GM18951 (cell line): ENCODE measurements around the gene WWOX.

ENCODE experiments used
- POLR2A ChIP-seq: IDR thresholded peaks from 4 replicates; pipeline ENCODE4 v1.6.1; 2011; ENCODE audit warnings: mild to moderate bottlenecking; ENCODE audit not compliant: insufficient read length, insufficient read depth; ENCODE audit errors: extremely low read depth
- in situ Hi-C: fragments of 300-500 bp; cut with MboI; formaldehyde crosslinking; loops from one replicate; pipeline ENCODE4 v1.12.0; 2022; ENCODE audit warnings: low sequenced_read_pairs, mixed read lengths, inconsistent platforms; ENCODE audit not compliant: unreplicated experiment

Gene WWOX

DNA sequence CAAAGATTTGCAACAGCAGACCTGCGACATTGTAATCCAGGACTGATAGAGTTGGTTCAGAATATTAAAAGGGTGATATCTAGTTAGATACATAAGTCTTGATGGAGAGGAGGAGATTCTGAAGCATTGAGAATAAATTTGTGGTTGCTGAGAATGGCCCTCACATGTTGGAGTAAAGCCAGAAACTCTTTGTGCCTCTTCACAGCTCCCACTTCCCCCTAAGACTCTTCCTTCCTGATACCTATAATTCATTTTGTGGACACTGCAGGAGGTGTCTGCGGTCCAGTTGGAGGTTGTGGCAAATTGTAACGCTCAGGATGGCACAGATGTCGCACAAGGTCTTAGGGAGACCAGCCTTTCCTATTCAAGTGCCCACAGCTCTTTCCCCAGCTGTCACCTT is 17.5 kb downstream of the WWOX start:
- in situ Hi-C loops: loop anchor here (25.0 kb wide), 1 partner anchor 645 kb away; no protein-coding TSS in a partner anchor
- TF ChIP-seq POLR2A: no peak

DNA sequence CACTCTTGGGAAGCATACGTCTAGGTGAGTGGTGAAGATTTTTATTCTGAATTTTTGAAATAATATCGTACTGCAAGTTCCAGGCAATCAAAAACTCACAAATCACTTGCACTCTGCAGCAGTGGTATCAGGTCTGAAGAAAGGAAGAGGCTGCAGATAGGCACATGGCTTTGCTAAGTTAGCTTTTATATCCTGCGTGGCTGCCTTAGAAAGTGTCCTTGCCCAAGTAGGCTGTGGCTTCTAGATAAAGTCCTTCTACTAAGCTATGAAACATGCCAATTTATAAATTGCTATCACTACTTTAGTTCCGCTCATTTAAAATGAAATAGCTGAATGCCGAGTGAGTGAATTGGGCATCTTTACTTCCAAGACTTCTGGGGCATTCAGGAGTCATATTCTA is 17.9 kb downstream of the WWOX start:
- TF ChIP-seq POLR2A: no peak
- in situ Hi-C loops: loop anchor here (25.0 kb wide), 1 partner anchor 645 kb away; no protein-coding TSS in a partner anchor

DNA sequence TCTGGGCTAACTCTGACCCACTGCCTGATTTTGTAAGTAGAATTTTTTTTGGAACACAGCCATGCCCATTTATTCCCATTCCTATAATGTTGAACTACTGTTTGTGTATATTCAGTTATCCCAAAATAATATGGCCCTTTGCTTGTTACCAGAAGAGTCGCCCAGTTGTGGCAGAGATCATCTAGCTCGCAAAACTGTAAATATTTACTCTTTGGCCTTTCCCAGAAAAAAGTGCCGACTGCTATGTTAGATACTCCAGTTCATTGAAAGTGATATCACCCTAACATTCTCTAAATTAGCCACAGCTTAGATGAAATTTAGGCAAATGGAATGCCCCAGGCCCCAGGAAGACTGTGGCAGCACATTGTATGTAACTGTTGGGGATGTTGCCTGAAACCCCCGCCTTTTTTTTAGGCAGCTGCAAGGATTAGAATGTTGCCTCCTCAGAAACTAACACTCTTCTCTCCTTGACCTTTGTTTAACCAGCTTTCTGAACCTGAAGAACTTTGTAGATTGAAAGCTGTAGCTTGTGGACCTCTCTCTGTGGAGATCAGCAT is 19.1 kb downstream of the WWOX start:
- in situ Hi-C loops: loop anchor here (25.0 kb wide), 1 partner anchor 644 kb away; no protein-coding TSS in a partner anchor
- no peak for TF ChIP-seq POLR2A

- no peak for TF ChIP-seq POLR2A
- in situ Hi-C loops: loop anchor here (10.0 to 25.0 kb wide), 2 partner anchors 112 to 639 kb away; no protein-coding TSS in a partner anchor
These were observed 23.4 kb downstream of the WWOX start for GRCh38 chr16:78122774-78123315.

DNA sequence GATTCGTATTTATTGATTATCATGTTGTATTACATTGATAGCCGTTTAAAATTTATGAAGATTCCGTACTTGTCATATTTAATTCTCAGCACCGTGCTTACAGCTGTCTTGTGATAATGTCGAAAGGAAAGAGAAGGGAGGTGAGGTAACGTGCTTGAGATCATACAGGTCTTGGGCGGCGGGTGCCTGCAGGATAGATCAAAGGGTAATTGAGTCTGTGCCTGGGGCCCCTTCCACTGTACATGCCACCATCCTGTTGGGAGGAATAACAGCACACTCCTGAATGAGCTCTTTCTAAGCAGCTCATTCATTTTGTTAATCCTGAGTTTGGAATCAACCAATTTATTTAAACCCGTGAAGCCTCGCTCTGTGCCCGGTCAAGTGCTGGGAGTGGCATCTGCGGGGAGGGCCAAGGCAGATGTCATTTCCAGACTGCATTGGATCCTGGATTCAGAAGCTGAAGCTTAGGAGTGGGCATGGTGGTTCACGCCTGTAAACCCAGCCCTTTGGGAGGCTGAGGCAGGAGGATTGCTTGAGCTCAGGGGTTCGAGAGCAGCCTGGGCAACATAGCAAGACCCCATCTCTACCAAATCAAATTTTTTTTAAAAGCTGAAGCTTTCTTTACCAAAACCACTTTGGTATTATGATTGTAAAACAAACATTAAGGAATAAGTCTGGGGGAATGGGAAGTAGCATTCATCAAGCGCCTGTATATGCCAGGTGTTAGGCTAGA is 25.8 kb downstream of the WWOX start:
- in situ Hi-C loops: loop anchor here (10.0 kb wide), 1 partner anchor 110 kb away; no protein-coding TSS in a partner anchor
- no peak for TF ChIP-seq POLR2A

DNA sequence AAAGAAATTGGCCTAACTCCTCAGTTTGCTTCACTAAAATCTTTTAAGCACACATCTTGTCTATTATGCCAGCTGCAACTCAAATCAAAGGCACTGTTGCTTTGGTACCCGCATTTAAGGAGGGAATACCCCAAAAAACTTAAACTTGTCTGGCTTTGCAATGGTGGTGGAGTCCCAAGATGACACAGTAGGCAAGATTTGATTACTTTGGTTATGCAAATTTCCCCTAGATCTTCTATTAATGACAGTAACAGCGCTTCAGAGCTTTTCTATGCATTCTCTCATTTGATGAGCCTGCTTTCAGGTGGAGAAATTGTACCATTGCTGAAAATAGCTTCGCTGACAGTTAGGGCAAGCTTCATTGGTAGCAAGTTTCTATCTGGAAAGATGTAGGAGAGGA is 27.2 kb downstream of the WWOX start:
- in situ Hi-C loops: loop anchor here (10.0 kb wide), 1 partner anchor 108 kb away; no protein-coding TSS in a partner anchor

GRCh38 chr16:78127130-78127529 is 27.7 kb downstream of the WWOX start:
- TF ChIP-seq POLR2A: no peak
- in situ Hi-C loops: loop anchor here (10.0 kb wide), 1 partner anchor 108 kb away; no protein-coding TSS in a partner anchor

More for the DNA sequence above, 27.2 kb downstream of the WWOX start:
- TF ChIP-seq POLR2A: no peak

- in situ Hi-C loops: loop anchor here (10.0 kb wide), 1 partner anchor 106 kb away; no protein-coding TSS in a partner anchor
These were observed 29.5 kb downstream of the WWOX start for GRCh38 chr16:78128913-78129312.

DNA sequence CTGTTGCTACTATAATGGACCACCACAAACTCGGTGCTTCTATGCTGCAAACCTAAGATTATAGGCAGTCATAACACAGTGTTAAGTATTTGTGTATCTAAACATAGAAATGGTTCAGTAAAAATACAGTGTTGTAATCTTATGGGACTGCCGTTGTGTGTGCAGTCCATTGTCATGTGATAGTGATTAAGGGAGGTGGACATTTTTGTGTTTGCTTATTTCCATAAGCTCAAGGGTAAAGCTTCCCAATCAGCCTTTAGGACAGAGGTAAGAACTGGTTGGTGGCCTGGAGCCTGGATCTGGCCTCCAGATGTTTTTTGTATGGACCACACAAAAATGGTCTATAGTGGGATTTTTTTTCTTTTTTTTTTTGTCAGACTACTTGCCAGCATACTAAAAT is 29.9 kb downstream of the WWOX start:
- in situ Hi-C loops: loop anchor here (10.0 kb wide), 1 partner anchor 105 kb away; no protein-coding TSS in a partner anchor
- TF ChIP-seq POLR2A: no peak

More at GRCh38 chr16:78128913-78129312, 29.5 kb downstream of the WWOX start:
- TF ChIP-seq POLR2A: no peak

- in situ Hi-C loops: no loop called here
- no peak for TF ChIP-seq POLR2A
These were observed 30.7 kb downstream of the WWOX start for GRCh38 chr16:78130083-78130608.

DNA sequence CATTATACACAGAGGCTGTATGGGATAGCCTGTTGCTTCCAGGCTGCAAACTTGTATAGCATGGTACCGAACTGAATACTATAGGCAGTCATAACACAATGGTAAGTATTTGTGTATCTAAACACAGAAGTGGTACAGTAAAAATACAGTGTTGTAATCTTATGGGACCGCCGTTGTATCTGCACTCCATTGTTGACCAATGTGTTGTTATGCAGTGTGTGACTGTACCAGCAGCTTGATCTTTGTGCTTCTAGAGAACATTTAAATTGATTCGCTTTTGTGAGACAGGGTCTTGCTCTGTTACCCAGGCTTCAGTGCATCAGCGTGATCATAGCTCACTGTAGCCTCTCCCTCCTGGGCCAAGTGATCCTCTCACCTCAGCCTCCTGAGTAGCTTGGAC is 31.5 kb downstream of the WWOX start:
- TF ChIP-seq POLR2A: no peak
- in situ Hi-C loops: no loop called here

- TF ChIP-seq POLR2A: no peak
- in situ Hi-C loops: no loop called here
These were observed 34.5 kb downstream of the WWOX start for GRCh38 chr16:78133919-78134318.

- in situ Hi-C loops: no loop called here
- no peak for TF ChIP-seq POLR2A
These were observed 35.6 kb downstream of the WWOX start for GRCh38 chr16:78134944-78135619.

- in situ Hi-C loops: no loop called here
These were observed 37.7 kb downstream of the WWOX start for GRCh38 chr16:78137179-78137578.

More at GRCh38 chr16:78137179-78137578, 37.7 kb downstream of the WWOX start:
- TF ChIP-seq POLR2A: no peak
